Right lobe of liver (tissue), 4 donors: ENCODE measurements around the gene CAMKK1.

Experiments
- POLR2A ChIP-seq: fragments of 450-650 bp; IDR thresholded peaks from one replicate; pipeline ENCODE4 v1.6.1; 2017; ENCODE audit warnings: antibody characterized with exemption, mild to moderate bottlenecking
- TF ChIP-seq, protein P1 (sequence below), 4 donors: fragments of 200-600 bp in 3 of 4; fragments of 450-650 bp in 1 of 4; IDR thresholded peaks; one replicate each; pipeline versions ENCODE4 v1.5.1 to v1.8.0; 2016 to 2022; ENCODE audit warnings: antibody characterized with exemption in 4 of 4, mild to moderate bottlenecking in 2 of 4
- donor health status: DM: no; HTN: no; CAD: no.
- donor health status: DM: no; HTN: no; CAD: no.
- donor health status: DM: no; HTN: yes; CAD: no.

DNA sequence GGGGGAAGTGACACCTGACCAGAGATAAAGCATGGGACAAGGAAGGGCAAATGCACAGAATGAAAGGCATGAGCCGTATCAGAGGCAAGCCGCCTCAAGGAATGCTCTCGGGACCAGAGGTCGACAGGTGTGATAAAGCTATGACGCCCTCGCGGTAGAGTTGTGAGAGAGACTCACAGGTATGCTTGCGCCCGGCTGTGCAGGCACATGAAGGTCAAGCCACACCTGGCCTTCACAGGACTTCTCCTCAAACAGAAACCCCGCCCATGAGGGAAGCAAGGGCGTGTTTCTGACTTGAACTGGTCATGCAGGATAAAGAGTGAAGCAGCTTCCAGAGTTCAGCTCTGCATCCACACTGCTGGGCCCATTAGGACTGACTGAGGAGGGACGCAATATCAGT, 54.6 kb downstream of the CAMKK1 start:
- TF ChIP-seq, protein P1, sequence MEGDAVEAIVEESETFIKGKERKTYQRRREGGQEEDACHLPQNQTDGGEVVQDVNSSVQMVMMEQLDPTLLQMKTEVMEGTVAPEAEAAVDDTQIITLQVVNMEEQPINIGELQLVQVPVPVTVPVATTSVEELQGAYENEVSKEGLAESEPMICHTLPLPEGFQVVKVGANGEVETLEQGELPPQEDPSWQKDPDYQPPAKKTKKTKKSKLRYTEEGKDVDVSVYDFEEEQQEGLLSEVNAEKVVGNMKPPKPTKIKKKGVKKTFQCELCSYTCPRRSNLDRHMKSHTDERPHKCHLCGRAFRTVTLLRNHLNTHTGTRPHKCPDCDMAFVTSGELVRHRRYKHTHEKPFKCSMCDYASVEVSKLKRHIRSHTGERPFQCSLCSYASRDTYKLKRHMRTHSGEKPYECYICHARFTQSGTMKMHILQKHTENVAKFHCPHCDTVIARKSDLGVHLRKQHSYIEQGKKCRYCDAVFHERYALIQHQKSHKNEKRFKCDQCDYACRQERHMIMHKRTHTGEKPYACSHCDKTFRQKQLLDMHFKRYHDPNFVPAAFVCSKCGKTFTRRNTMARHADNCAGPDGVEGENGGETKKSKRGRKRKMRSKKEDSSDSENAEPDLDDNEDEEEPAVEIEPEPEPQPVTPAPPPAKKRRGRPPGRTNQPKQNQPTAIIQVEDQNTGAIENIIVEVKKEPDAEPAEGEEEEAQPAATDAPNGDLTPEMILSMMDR (IDR thresholded peaks at IDR 0.05), result no peak
- TF ChIP-seq POLR2A, result no peak
